Ishikawa (cell line): Measurements from ENCODE around the gene SEH1L.

ENCODE experiments used
- CREB1 ChIP-seq: IDR thresholded peaks from 2 replicates; pipeline ENCODE4 v1.6.1; 2012; ENCODE audit warnings: low read depth
- EGR1 ChIP-seq: IDR thresholded peaks from 2 replicates; pipeline ENCODE4 v1.6.1; 2012
- FOXM1 ChIP-seq: IDR thresholded peaks from 2 replicates; pipeline ENCODE4 v1.6.1; 2012; ENCODE audit warnings: low read depth, borderline replicate concordance
- TAF1 ChIP-seq: IDR thresholded peaks from 2 replicates; pipeline ENCODE4 v1.6.1; 2012; ENCODE audit warnings: low read depth, mild to moderate bottlenecking
- YY1 ChIP-seq: IDR thresholded peaks from 2 replicates; pipeline ENCODE4 v1.6.1; 2012; ENCODE audit warnings: low read depth
- TF ChIP-seq, protein P1 (sequence below): IDR thresholded peaks from 2 replicates; pipeline ENCODE4 v1.6.1; 2012

DNA sequence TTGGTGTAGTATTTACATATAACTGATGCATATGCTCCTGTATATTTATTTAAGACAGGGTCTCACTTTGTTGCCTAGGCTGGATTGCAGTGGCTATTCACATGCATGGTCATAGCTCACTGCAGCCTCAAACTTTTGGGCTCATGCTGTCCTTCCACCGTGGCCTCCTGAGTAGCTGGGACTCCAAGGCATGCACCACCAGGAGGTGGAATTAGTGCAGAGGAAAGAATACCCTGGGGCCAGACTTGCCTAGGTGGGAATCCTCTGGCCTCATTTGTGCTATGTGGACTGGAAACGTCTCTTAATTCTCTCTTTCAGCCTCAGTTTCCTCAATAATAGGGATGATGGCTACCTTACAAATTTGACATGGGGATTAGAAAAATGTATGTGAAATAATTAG, 45.6 kb downstream of the SEH1L start:
- TF ChIP-seq TAF1: no peak
- no peak for TF ChIP-seq CREB1
- TF ChIP-seq EGR1: no peak
- no peak for TF ChIP-seq FOXM1
- no peak for TF ChIP-seq YY1
- TF ChIP-seq, protein P1, sequence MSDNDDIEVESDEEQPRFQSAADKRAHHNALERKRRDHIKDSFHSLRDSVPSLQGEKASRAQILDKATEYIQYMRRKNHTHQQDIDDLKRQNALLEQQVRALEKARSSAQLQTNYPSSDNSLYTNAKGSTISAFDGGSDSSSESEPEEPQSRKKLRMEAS: no peak
